ENCODE measurements around the gene SLC66A2.

GRCh38 chr18:79975043-79975442, 23.6 kb upstream of the SLC66A2 start:
- TF ChIP-seq CTCF (IDR thresholded peaks at IDR 0.05) (no peak), POLR2A (IDR thresholded peaks at IDR 0.05) (no peak)

Data from stomach (tissue), 4 donors.